ENCODE data around the gene DOK6. TPM values are rescaled to one million over a fixed set of nuclear protein-coding genes. Genes with fewer than 3 reads are reported as not detected.
A peak's percentile ranks its signal among the peaks of the same experiment; 100 is the strongest.

Gene DOK6
- total and polyA plus RNA-seq, 2 of the 13 experiments (the other 11 are each of a cell fraction or from before 2014, with no cell fraction given) = 17.0 to 17.2 TPM

GRCh38 chr18:69844656-69845055, 444.0 kb downstream of the DOK6 start:
- Histone ChIP-seq H3K27ac (ENCODE audit: extremely low read length, insufficient read depth, low read length) (no peak overlapping the region), H3K9me3 (ENCODE audit: low read length) (no peaks in the 10 kb centered on the region), H3K4me1 (ENCODE audit: insufficient read depth, low read length) (no peaks in the 10 kb centered on the region), H3K4me3 (replicated peaks in 1 of 3; ENCODE audit: insufficient read depth in 1 of 3, low read depth in 2 of 3, low read length in 3 of 3) (no peak overlapping the region), H3K27me3 (ENCODE audit: control insufficient read depth in 1 of 2, insufficient read depth in 2 of 2, low read length in 2 of 2) (0 out of 5 replicates have a peak, but pooled peaks cover 0 to 1% of the 10 kb centered on the region in 2 experiments), H2AFZ (ENCODE audit: low read length) (no peak overlapping the region), H4K20me1 (ENCODE audit: insufficient read depth, low read length) (no peaks in the 10 kb centered on the region), H3K79me2 (ENCODE audit: insufficient read depth, low read length) (no peaks in the 10 kb centered on the region), H3K4me2 (ENCODE audit: low read depth, low read length) (no peak overlapping the region), H3K36me3 (replicated peaks in 1 of 2; ENCODE audit: control insufficient read depth in 1 of 2, insufficient read depth in 2 of 2, low read length in 2 of 2) (no peaks in the 10 kb centered on the region; a peak in 1 of 5 replicates), H3K9ac (ENCODE audit: insufficient read depth, low read depth, low read length) (no peak overlapping the region)
- ChIA-PET POLR2A (no interaction called here), CTCF (ENCODE audit: low intra/inter-chr PET ratio, low total read pairs) (no interaction called here)
- BruUV-seq (replicated peaks) = no TSS peak
- intact Hi-C loops (cut with micrococcal nuclease; ENCODE audit: unreplicated experiment) (no loop called here), in situ Hi-C loops (cut with HindIII; ENCODE audit: extremely low pct_ligation_motif_present, low pct_unique_long_range_greater_than_20kb) (no loop called here)
- 80% methylated on average over 2 of the region's 2 CpGs for WGBS (ENCODE audit: low lambda C conversion rate)
- ATAC-seq (no peak), FAIRE-seq (no peak), DNase-seq (ENCODE audit: low spot score) (no peak)
- TF ChIP-seq CEBPB (IDR thresholded peaks at IDR 0.05; ENCODE audit: borderline replicate concordance, low read depth, low read length) (peak; percentile 60; the same call in 1 of the 2 replicates), ZNF558 (CRISPR knock-in tag; IDR thresholded peaks at IDR 0.05; ENCODE audit: borderline replicate concordance) (no peak)

DNA sequence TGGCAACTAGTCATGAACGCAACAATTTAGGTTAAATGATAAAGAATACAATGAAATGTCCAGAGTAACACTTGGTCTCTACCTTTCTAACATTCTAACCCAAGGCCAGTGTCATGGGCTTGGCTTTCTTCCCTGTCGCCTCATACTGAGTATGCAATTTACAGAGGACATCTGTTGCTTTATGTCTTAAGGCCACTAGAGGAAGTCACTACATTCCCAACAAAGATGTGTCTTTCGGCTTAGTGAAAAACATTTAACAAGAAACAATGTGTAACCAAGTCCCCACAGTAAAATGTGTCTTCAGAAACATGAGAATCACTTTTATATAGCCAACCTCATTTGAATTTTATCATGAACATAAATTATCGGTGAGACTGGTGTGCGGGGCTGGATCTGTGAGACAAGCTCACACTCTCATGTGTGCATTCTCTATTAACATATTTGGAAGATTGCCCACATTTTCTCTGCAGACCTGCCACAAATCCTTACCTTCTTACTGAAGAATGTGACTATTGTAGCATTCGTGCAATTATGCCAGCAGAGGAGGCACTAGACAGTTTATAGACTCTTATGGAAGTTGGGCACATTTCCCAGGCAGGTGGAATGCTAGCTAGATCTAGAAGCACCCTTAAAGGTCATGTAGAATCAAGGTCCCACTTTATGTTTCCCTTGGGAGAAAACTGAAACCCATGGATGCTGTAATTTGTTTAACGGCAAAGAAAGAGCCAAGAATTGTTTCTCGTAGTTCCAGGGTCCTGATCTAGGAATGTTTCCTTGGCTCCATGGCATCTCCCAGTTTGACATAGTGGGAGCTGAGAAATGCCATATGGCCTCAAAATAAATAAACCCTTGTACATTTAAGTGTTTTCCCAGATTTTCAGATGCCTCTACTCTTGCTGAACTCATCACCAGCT, 445.2 kb downstream of the DOK6 start:
- intact Hi-C loops (cut with micrococcal nuclease; ENCODE audit: unreplicated experiment) = no loop called here
- peak; percentile 47 for FAIRE-seq
- H3K79me2 ChIP-seq (ENCODE audit: insufficient read depth, low read length) = no peaks in the 10 kb centered on the region
- no peaks in the 10 kb centered on the region for H3K4me1 ChIP-seq (ENCODE audit: insufficient read depth, low read length)
- H3K9me3 ChIP-seq (ENCODE audit: low read length) = no peaks in the 10 kb centered on the region
- peak; percentile 38; the same call in 1 of the 3 replicates for ATAC-seq
- H3K4me2 ChIP-seq (ENCODE audit: low read depth, low read length) = no peak overlapping the region
- BruUV-seq (replicated peaks) = no TSS peak
- no peaks in the 10 kb centered on the region; a peak in 1 of 5 replicates for H3K36me3 ChIP-seq (replicated peaks in 1 of 2; ENCODE audit: control insufficient read depth in 1 of 2, insufficient read depth in 2 of 2, low read length in 2 of 2)
- DNase-seq (ENCODE audit: low spot score) = no peak
- TF ChIP-seq SRF (IDR thresholded peaks at IDR 0.05; ENCODE audit: low read depth, low read length) (no peak), CENPT (CRISPR knock-in tag; IDR thresholded peaks at IDR 0.05; ENCODE audit: low read depth) (no peak), STAG1 (CRISPR knock-in tag; IDR thresholded peaks at IDR 0.05) (0 out of 2 replicates have a peak, but pooled peaks have one; percentile 17), ZFYVE20 (CRISPR knock-in tag; IDR thresholded peaks at IDR 0.05; ENCODE audit: borderline replicate concordance, low read depth) (no peak)
- no peak overlapping the region for H3K9ac ChIP-seq (ENCODE audit: insufficient read depth, low read depth, low read length)
- in situ Hi-C loops (cut with HindIII; ENCODE audit: extremely low pct_ligation_motif_present, low pct_unique_long_range_greater_than_20kb) = no loop called here
- POLR2A ChIA-PET = no interaction called here
- CTCF ChIA-PET (ENCODE audit: low intra/inter-chr PET ratio, low total read pairs) = no interaction called here
- H2AFZ ChIP-seq (ENCODE audit: low read length) = no peak overlapping the region
- H3K27ac ChIP-seq (ENCODE audit: extremely low read length, insufficient read depth, low read length) = no peak overlapping the region
- H4K20me1 ChIP-seq (ENCODE audit: insufficient read depth, low read length) = no peaks in the 10 kb centered on the region
- no peak overlapping the region for H3K4me3 ChIP-seq (replicated peaks in 1 of 3; ENCODE audit: insufficient read depth in 1 of 3, low read depth in 2 of 3, low read length in 3 of 3)
- H3K27me3 ChIP-seq (ENCODE audit: control insufficient read depth in 1 of 2, insufficient read depth in 2 of 2, low read length in 2 of 2) = 0 out of 5 replicates have a peak, but pooled peaks cover 0 to 1% of the 10 kb centered on the region in 2 experiments
- 78% methylated on average over 8 of the region's 8 CpGs for WGBS (ENCODE audit: low lambda C conversion rate)
